Lower leg skin (tissue), 4 donors: ENCODE measurements around the gene NDRG2. TPM values are rescaled to one million over a fixed set of nuclear protein-coding genes. Genes with fewer than 3 reads are reported as not detected.

Experiments
- DNase-seq, 2 donors: peaks; one replicate each; pipeline ENCODE4 v3.0.0-alpha.2; 2019; ENCODE audit warnings: low spot score in 2 of 2
- H3K4me3 ChIP-seq: fragments of 200-600 bp; sonication (generic); 2 replicates; pipeline ENCODE4 v1.5.1; 2017; ENCODE audit warnings: mild to moderate bottlenecking, low read depth; ENCODE audit not compliant: poor library complexity, severe bottlenecking
- CTCF ChIP-seq, 3 donors: fragments of 450-650 bp; IDR thresholded peaks; one replicate each; pipeline ENCODE4 v1.5.1; 2016; ENCODE audit warnings: antibody characterized with exemption in 3 of 3, mild to moderate bottlenecking in 3 of 3, moderate library complexity in 2 of 3
- POLR2A ChIP-seq, 2 donors: fragments of 450-650 bp; IDR thresholded peaks; one replicate each; pipeline ENCODE4 v1.6.1; 2016 to 2017; ENCODE audit warnings: antibody characterized with exemption in 2 of 2, mild to moderate bottlenecking in 1 of 2, moderate library complexity in 1 of 2
- WGBS, 2 donors: methylation state at CpG; one replicate each; pipeline ENCODE4 v1.1.5; 2018; 5-methylcytosine and 5-hydroxymethylcytosine counted together
- intact Hi-C: fragments of 100-400 bp; cut with DNase I; formaldehyde crosslinking; loops from one replicate; pipeline ENCODE4 v1.15.0; 2023; ENCODE audit warnings: low total_unique reads
- total RNA-seq, 4 donors: library from RNA; depleted of rRNA; stranded (reverse); fragments of >200 nt; gene quantifications; one replicate each; pipeline ENCODE4 v1.1.0, GENCODE V29; 2016

Gene NDRG2
- total RNA-seq, 4 donors from 2014 or later: 186 to 475 (median 282) TPM

GRCh38 chr14:21019366-21019765, 5.5 kb downstream of the NDRG2 start:
- intact Hi-C loops: loop anchor here (10.0 kb wide), 1 partner anchor 75 kb away; the partner anchor contains the start of gene ZNF219
- H3K4me3 ChIP-seq: no peak overlapping the region
- 63 to 75% methylated on average over 1 of the region's 1 CpG for WGBS, 2 donors
- no peak for DNase-seq
- TF ChIP-seq CTCF (IDR thresholded peaks at IDR 0.05) (no peak), POLR2A (IDR thresholded peaks at IDR 0.05) (no peak)

GRCh38 chr14:21018781-21019180, 6.1 kb downstream of the NDRG2 start:
- WGBS, 2 donors: 91 to 93% methylated on average over 3 of the region's 3 CpGs
- DNase-seq: no peak
- TF ChIP-seq CTCF (IDR thresholded peaks at IDR 0.05) (no peak), POLR2A (IDR thresholded peaks at IDR 0.05) (no peak)
- intact Hi-C loops: loop anchor here (10.0 kb wide), 1 partner anchor 76 kb away; the partner anchor contains the start of gene ZNF219
- no peak overlapping the region for H3K4me3 ChIP-seq

DNA sequence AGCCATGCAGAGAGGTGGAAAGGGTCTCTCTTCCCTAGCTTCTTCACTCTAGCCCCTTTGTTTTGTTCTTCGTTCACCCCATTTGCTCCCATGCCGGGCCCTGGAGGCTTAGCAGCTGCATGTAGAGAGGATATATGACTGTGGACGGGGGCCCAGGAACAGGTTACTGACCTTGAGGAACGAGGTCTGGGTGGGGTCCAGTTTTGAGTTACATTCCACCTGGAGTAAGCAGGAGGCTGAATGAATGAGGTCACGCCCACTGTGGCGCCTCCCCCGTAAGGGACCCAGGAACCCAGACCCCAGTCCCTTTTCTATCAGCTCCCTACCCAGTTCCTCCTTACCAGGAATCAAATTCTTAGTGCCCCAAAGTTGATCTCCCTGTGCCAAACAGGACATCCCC, 6.6 kb downstream of the NDRG2 start:
- 79 to 81% methylated on average over 7 of the region's 7 CpGs for WGBS, 2 donors
- no peak overlapping the region for H3K4me3 ChIP-seq
- DNase-seq: peak in 1 of 2 donors; percentile 79
- intact Hi-C loops: loop anchor here (10.0 kb wide), 1 partner anchor 77 kb away; the partner anchor contains the start of gene ZNF219
- no peak for TF ChIP-seq POLR2A (IDR thresholded peaks at IDR 0.05)
- TF ChIP-seq CTCF (IDR thresholded peaks at IDR 0.05): no peak

GRCh38 chr14:21017528-21018245, 7.2 kb downstream of the NDRG2 start:
- TF ChIP-seq CTCF (IDR thresholded peaks at IDR 0.05) (no peak), POLR2A (IDR thresholded peaks at IDR 0.05) (no peak)
- intact Hi-C loops: loop anchor here (10.0 kb wide), 1 partner anchor 77 kb away; the partner anchor contains the start of gene ZNF219
- 74 to 76% methylated on average over 28 of the region's 28 CpGs for WGBS, 2 donors
- H3K4me3 ChIP-seq: no peak overlapping the region
- DNase-seq: peak in 1 of 2 donors; percentile 81

- intact Hi-C loops: loop anchor here (10.0 kb wide), 1 partner anchor 78 kb away; the partner anchor contains the start of gene ZNF219
- 58 to 63% methylated on average over 9 of the region's 9 CpGs for WGBS, 2 donors
- peak in 1 of 2 donors; percentile 70 for DNase-seq
- TF ChIP-seq CTCF (IDR thresholded peaks at IDR 0.05): no peak
- no peak for TF ChIP-seq POLR2A (IDR thresholded peaks at IDR 0.05)
- no peak overlapping the region for H3K4me3 ChIP-seq
Measured at GRCh38 chr14:21016413-21017190, 8.3 kb downstream of the NDRG2 start.
